Measurements from ENCODE around the gene VSIG10L. TPM values are rescaled to one million over a fixed set of nuclear protein-coding genes. Genes with fewer than 3 reads are reported as not detected.

Gene VSIG10L
- total RNA-seq, 1 experiment from 2014 or later = 0.79 TPM

DNA sequence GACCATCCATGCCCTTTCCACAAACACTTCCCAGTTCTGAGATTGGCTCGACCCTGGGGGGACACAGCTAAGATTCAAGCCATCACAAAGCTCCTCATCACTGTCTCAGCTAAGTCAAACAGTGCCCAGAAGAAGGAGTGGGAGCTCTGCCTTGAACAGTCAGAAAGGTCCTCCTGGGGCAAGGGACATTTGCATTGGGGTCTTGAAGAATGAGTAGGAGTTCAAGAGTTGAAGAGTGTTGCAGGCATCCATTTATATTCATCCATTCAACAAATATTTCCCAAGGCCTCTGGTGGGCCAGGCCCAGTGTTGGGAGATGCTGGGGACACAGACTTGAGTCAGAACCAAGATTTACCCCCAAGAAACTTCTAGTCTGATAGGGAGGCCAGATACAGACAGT is 24.0 kb downstream of the VSIG10L start:
- DNase-seq (ENCODE audit: low spot score) = no peak

DNA sequence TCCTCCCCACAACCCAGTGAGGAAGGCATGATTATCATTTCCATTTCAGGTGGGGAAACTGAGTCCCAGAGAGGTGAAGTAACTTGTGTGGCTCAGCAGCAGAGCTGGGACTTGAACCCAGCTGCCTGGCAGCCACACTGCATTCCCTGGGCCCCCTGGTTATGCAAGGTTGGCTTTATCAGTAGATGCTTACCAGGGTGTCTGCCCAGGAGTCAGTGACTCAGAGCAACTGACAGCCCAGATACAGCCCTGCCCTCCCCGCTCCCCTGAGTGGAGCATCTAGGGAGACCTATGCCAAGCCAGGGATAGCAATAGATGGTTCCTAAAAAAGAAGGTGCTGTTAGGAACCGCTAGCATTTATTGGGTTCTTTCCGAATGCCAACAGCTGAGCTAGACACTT is 24.6 kb downstream of the VSIG10L start:
- peak; percentile 10 for DNase-seq (ENCODE audit: low spot score)

DNA sequence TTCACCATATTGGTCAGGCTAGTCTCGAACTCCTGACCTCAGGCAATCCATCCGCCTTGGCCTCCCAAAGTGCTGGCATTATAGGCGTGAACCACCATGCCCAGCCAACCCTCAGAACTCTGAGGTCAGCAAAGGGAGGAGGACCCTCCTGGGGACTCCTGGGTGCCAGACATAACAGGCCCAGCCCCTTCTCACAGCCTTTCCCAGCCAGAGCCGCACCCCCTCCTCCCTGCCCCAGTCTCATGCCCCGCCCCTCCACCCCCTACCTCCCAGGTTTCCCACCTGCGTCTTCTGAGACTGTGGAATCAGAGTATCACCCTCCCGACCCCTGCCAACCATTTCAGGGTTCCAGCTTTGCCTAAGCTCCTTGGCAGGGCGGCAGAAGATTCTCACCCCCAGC is 25.3 kb downstream of the VSIG10L start:
- DNase-seq (ENCODE audit: low spot score) = no peak

DNA sequence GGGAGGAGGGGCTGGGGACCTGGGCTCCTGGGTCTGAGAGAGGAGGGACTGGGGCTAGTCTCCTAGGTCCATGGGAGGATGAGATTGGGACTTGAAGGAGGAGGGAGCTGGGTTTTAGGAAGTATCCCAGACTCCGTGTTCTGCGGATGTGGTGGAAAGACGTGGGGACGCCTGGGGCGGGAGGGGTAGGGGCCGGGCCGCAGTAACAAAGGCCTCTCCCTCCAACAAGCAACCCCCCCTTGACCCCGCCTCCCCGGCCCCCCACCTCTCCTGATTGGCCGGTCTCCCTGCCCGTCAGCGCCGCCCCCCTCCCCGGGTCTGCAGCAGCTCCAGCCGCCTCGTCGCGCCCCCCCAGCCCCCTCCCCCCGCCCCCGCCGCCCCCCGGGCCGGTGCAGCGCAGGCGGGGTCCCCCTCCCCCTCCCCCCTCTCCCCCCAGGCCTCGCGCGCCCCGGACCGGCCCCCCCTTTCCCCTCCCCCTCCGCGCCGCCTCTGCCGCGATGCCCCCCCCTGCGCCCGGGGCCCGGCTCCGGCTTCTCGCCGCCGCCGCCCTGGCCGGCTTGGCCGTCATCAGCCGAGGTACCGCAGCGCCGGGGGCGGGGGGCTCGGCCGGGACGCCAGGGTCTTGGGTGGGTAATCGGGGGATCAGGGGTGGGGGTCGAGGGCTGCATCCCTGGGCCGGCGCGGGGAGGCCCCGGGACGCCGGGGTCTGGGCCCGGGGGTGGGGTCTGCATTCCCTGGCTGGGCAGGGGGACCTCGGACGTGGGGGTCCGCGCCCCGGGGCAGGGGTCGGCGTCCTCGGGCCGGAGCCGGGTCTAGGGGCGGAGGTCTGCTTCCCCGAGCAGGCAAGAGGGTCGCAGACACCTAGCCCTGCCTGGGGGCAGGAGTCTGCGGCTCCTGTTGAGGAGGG is 30.3 kb downstream of the VSIG10L start, which contains the start of gene IGLON5:
Gene IGLON5 (plus strand): TSS at position 294 of the 907 bp plus-strand sequence. CDS start 204 bp downstream, at position 498.
- DNase-seq (ENCODE audit: low spot score) = no peak

DNA sequence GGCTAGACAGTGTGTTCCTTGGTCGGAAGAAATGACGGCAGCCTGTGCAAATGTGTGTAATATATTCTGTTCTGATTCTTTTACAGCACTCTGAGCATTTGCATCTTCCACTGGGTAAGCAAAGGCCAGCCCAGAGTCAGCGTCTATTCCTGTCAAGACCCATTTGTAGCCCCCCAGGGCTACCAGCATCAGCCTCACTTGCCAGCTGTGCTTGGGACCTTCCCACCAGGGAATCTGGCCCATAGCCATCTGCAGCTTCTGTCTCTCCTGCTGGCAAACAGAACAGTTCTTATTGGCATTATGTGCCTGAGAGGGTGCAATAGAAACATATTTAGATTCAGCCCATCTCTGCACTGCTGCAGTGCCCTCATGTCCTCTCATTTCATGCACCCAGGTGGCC is 36.5 kb downstream of the VSIG10L start:
- DNase-seq (ENCODE audit: low spot score) = no peak

DNA sequence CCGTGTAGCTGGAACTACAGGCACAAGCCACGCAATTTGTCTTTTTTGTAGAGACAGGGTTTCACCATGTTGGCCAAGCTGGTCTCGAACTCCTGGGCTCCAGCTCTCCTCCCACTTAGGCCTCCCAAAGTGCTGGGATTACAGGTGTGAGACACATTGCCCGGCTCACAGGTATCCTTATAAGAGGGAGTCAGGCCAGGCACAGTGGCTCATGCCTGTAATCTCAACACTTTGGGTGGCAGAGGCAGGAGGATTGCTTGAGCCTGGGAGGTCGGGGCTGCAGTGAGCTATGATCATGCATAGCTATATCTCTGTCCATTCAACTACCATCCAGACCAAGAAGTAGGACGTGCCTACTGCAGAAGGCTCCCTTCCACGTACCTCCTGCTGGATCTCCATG is 40.7 kb downstream of the VSIG10L start:
- no peak for DNase-seq (ENCODE audit: low spot score)

DNA sequence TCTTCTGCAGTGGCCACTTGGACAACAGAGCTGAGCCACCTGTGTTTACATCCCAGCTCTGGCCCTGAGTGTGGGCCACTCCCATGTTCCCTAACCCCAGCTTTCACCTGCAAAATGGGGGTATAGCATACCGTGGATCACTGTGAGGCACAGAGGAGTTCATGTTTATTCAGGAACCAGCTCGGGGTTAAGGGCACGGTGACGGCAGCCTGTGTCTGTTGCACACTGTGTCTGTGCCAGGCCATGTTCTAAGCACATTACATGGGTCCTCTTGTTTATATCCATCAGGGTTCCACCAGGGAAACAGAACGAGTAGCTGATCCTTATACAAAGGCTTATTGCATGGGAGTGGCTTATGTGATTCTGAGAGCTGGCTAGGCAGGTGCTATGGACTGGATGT is 44.5 kb downstream of the VSIG10L start:
- DNase-seq (ENCODE audit: low spot score) = no peak

DNA sequence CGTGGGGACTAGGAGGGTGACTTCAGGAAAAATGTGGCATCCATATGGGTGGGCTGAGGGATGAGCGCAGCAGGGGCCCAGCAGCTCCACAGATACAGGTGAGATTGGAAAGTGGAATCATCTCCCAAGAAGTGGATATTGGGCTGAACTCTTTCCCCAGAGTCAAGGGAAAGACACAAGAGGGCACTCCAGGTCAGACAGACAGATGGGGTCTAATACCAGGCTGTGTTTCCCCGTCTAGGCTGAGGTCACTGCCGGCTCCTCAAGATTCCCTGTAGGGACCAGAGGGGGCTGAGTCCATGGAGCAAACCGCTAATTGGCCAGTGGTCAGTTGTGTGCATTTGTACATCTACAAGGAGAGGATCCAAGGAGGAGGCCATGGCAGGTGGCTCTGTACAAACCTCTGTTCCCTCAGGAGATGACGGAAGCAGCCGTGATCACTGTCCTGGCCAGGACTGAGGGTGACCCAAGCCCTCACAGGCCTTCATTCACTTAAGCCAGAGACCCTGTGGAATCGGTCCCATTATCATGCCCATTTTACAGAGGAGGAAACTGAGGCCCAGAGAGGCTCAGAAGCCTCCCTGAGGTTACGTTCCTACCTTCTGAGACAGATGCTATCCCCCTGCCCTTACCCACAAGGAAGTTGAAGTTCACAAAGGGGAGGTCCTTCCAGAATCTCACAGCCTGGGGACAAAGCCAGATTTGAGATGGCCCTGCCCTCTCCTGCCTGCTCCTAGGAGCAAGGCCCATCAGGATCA is 45.4 kb downstream of the VSIG10L start:
- no peak for DNase-seq (ENCODE audit: low spot score)

DNA sequence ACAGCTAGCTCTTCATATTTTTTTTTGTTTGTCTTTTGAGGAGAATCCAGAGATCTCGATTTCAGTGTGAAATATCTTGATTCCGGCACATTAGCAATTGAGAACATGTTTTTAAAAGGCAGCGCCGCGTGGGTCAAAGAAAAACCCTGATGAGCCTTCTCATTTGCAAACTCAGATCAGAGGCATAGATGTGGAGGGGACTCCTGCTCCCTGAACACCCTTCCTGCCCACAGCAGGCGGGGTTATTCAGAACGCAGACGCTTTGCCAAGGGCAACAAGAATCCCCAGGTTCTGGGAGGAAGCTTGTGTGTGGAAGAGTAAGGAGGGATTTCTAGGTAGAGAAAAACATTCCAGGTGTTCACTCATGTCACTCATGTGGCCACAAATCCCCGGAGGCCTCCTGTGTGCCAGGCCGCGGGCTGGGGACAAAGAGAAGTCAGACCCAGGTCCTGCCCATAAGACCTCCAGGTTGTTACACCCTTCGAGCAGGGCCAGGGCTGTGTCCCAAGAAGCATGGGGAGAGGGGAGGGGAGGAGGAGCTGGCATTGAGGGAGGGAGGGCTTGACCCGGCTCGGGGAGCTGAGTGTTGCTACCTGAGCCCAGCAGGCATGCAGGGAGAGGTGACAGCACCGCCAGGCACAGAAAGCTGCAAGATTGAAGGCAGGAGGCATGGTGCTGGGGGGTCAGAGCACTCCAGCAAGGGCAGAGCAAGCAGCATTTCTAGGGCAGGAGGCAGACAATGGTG is 46.4 kb downstream of the VSIG10L start:
- no peak for DNase-seq (ENCODE audit: low spot score)

DNA sequence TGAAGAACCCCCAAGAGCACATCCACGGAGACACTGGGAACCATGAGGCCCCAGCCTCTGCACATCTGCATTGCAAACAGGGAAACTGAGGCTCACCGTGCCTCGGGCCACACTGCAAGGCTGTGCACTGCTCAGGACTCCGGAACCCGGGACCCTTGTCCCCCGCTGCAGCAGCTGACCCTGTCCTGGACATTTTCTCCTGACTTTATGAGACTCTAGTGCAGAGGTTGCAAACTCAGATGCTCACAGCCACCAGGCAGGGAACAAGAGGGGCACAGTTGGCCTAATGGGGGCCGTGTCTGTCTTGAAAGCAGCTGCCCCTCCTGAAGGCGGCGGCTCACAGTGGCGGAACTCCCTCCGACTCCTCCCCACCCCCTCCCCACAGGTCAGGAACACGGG is 47.0 kb downstream of the VSIG10L start:
- no peak for DNase-seq (ENCODE audit: low spot score)

DNA sequence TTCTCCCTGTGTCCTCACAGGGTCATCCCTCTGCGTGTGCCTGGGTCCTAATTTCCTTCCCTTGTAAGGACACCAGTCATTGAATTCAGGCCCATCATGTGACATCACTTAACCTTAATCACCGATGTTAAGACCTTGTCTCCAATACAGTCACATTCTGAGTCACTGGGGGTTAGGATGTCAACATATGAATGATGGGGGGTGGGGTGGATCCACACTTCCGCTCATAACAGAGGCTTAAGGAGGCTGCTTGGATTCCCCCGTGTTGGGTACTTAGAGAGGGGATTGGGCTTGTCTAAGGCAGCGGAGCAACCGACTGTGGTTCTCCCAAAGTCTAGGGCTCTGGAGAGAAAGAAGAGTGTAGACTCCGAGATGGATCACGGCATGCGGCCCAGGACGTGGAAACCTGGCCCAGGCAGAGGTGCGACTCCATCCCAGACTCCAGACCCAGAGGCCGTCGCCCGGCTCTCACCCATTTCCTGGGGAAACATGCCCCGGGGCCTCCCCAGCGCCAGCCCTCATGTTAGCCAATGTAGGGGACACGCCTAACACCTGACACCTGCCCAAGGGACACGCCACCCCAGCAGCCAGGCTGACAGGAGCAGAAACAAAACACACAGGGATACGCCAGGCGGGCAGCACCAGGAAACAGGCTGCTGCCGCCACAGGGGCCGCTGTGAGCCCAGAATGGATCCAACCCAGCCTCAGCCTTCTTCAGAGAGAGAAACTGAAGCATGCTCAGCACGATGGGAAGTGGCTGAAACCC is 47.5 kb downstream of the VSIG10L start:
- peak; percentile 10 for DNase-seq (ENCODE audit: low spot score)

DNA sequence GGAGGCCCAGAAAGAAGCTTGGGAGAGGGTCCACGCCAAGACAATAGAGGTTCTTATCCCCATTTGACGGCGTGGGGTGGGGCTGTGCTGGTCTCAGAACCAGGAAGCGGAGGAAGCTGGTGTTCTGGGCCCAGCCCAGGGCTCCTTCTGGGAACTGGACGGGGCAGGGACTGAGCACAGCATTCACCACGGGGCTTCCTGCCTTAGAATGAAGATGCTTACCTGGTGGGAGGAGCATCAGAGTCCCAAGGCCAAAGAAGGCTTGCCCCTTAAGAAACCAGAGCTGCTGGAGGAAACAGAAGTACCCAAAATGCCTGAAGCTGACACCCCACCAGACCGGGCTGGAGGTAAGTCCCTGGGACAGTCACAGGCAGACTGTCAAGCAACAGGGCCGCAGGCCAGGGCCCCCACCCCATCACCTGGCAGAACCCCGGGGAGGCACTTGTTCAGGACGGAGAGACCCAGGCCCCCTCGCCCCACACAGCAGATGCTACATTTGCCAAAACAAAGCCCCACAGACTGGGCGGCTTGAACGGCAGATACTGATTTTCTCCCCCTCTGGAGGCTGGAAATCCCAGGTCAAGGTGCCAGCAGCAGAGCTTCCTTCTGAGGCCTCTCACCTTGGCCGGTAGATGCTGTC is 48.2 kb downstream of the VSIG10L start:
- no peak for DNase-seq (ENCODE audit: low spot score)

DNA sequence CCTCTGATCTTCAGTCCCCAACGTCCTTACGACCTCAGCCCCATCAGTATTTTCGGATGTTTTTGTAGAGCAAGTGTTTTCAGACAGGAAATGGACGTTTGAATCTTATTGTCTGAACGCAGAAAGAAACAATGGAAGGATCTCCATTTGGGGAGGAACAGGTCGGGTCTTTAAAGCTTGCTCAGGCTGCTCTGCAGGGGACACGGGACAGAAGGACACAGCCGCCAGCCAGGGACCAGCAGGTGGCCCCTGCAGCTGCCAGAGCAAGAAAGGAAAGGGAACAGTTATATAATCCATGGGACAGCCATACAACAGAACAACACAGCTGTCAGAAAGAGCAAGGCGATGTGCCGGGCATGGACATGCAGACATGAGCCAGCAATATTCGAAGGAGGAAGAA is 49.0 kb downstream of the VSIG10L start:
- DNase-seq (ENCODE audit: low spot score) = no peak

DNA sequence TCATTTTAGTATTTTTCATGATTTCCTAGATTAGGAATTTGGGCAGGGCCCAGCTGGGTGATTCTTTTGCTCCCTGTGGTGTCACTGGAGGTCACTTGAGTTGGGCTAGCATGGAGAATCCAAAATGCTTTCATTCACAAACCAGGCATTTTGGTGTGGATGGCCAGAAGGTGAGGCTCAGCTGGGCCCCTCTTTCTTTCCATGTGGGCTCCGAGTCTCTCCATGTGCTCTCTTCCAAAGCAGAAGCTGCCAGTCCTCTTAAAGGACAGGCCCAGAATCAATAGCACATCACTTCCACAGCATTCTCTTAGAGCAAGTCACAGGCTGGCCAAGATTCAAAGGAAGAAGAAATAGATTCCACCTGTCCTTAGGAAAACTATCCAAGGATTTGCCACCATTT is 52.3 kb downstream of the VSIG10L start:
- no peak for DNase-seq (ENCODE audit: low spot score)

DNA sequence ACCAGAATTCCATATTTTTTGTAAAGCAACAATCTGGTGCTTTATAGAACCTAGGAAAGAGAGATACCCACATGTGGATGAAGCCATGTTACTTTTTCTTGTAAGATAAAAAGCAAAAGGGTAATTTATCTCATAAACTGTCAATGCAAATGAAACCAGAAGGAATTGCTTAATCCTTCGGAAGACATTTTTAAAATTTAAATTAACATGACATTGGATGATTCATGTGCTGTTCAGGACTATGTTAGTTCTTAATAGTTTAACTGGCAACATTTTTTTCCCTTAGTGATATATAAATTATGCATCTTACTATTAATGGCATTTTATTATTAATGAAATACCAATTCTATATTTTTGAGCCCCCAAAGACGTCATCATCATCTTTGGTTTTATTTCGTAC is 56.3 kb downstream of the VSIG10L start:
- no peak for DNase-seq (ENCODE audit: low spot score)

DNA sequence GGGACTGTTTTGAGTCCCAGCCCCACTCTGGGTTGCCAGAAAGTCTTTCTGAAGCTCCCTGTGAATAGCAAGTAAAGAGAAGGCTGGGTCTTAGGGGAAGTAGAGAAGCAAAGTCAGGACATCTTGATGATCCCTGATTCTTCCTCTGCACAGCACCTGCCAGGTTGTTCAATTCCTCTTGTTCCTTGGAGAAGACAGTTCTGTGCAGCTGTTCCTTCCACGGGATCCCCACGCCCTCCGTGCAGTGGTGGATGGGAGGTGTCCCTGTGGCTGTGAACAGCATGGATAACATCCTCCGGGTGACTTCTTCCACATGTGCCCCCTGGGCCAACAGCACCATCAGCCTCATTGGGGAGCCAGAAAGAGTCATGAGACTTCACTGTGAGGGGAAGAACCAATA is 59.6 kb downstream of the VSIG10L start:
- no peak for DNase-seq (ENCODE audit: low spot score)

Other genes starting within 250 kb of the VSIG10L start
- gene CTU1, start 233.7 kb downstream of the VSIG10L start, total RNA-seq (2014; rRNA removed; shearing (Covaris generic)) = 4.3 and 8.6 TPM in 2 replicates
- 0.43 TPM in 1 of 2 replicates, not detected in the other for gene SIGLEC9, start 217.2 kb downstream of the VSIG10L start, total RNA-seq (2014; rRNA removed; shearing (Covaris generic))
- gene SIGLEC7, start 199.8 kb downstream of the VSIG10L start, total RNA-seq (2014; rRNA removed; shearing (Covaris generic)) = not detected in 2 replicates
- gene CD33, start 117.1 kb downstream of the VSIG10L start, total RNA-seq (2014; rRNA removed; shearing (Covaris generic)) = 1.2 and 3.1 TPM in 2 replicates
- gene SIGLECL1, start 91.1 kb downstream of the VSIG10L start, total RNA-seq (2014; rRNA removed; shearing (Covaris generic)) = not detected in 2 replicates
- gene IGLON5, start 30.5 kb downstream of the VSIG10L start, total RNA-seq (2014; rRNA removed; shearing (Covaris generic)) = not detected in 2 replicates
- gene ETFB, start 24.2 kb upstream of the VSIG10L start, total RNA-seq (2014; rRNA removed; shearing (Covaris generic)) = 48.5 and 50.3 TPM in 2 replicates
- gene CLDND2, start 26.9 kb upstream of the VSIG10L start, total RNA-seq (2014; rRNA removed; shearing (Covaris generic)) = not detected in 2 replicates
- gene NKG7, start 30.5 kb upstream of the VSIG10L start, total RNA-seq (2014; rRNA removed; shearing (Covaris generic)) = not detected in 2 replicates
- not detected in 2 replicates for gene LIM2, start 45.8 kb upstream of the VSIG10L start, total RNA-seq (2014; rRNA removed; shearing (Covaris generic))
- gene C19orf84, start 48.5 kb upstream of the VSIG10L start, total RNA-seq (2014; rRNA removed; shearing (Covaris generic)) = not detected in 2 replicates
- gene SIGLEC10, start 75.5 kb upstream of the VSIG10L start, total RNA-seq (2014; rRNA removed; shearing (Covaris generic)) = not detected in 2 replicates
- not detected in 2 replicates for gene SIGLEC8, start 116.3 kb upstream of the VSIG10L start, total RNA-seq (2014; rRNA removed; shearing (Covaris generic))
- not detected in 2 replicates for gene CEACAM18, start 136.4 kb upstream of the VSIG10L start, total RNA-seq (2014; rRNA removed; shearing (Covaris generic))
- not detected in 2 replicates for gene SIGLEC12, start 159.7 kb upstream of the VSIG10L start, total RNA-seq (2014; rRNA removed; shearing (Covaris generic))
- not detected in 2 replicates for gene SIGLEC6, start 189.5 kb upstream of the VSIG10L start, total RNA-seq (2014; rRNA removed; shearing (Covaris generic))
- 0.72 and 0.96 TPM in 2 replicates for gene ZNF175, start 229.1 kb upstream of the VSIG10L start, total RNA-seq (2014; rRNA removed; shearing (Covaris generic))

All from A172 (cell line).